NCI-H82 treated with DMSO at 0.1 percent for 48 hours (cell line): ENCODE data around the gene RAD51B.

Experiments
- DNase-seq: peaks from one replicate; lab custom pipeline; 2025; ENCODE audit not compliant: unreplicated experiment; lab: John Stamatoyannopoulos, UW

The RAD51B gene

GRCh38 chr14:68598089-68598488 is 778.5 kb downstream of the RAD51B start:
- DNase-seq = no peak

- no peak for DNase-seq
Measured at GRCh38 chr14:68598621-68599447, 779.3 kb downstream of the RAD51B start.

- peak; percentile 75 for DNase-seq
Measured at GRCh38 chr14:68599896-68600610, 780.5 kb downstream of the RAD51B start.

- no peak for DNase-seq
Measured at GRCh38 chr14:68602507-68602906, 782.9 kb downstream of the RAD51B start.

- no peak for DNase-seq
Measured at GRCh38 chr14:68603533-68604360, 784.2 kb downstream of the RAD51B start.

GRCh38 chr14:68604361-68604730 is 784.8 kb downstream of the RAD51B start:
- DNase-seq = no peak

GRCh38 chr14:68604822-68605221 is 785.2 kb downstream of the RAD51B start:
- DNase-seq = no peak

GRCh38 chr14:68606176-68606575 is 786.6 kb downstream of the RAD51B start:
- no peak for DNase-seq

- no peak for DNase-seq
Measured at GRCh38 chr14:68606644-68607043, 787.1 kb downstream of the RAD51B start.

- DNase-seq = no peak
Measured at GRCh38 chr14:68607081-68607866, 787.7 kb downstream of the RAD51B start.

- DNase-seq = no peak
Measured at GRCh38 chr14:68607867-68608573, 788.4 kb downstream of the RAD51B start.

- no peak for DNase-seq
Measured at GRCh38 chr14:68608574-68608962, 789.0 kb downstream of the RAD51B start.

GRCh38 chr14:68609012-68609411 is 789.4 kb downstream of the RAD51B start:
- DNase-seq = no peak

- no peak for DNase-seq
Measured at GRCh38 chr14:68610251-68610793, 790.7 kb downstream of the RAD51B start.

- DNase-seq = no peak
Measured at GRCh38 chr14:68611599-68611998, 792.0 kb downstream of the RAD51B start.

- no peak for DNase-seq
Measured at GRCh38 chr14:68612049-68612448, 792.5 kb downstream of the RAD51B start.

GRCh38 chr14:68616221-68616902 is 796.8 kb downstream of the RAD51B start:
- DNase-seq = no peak

GRCh38 chr14:68619790-68620574 is 800.4 kb downstream of the RAD51B start:
- DNase-seq = no peak
